ENCODE measurements around the gene ZSCAN31. TPM values are rescaled to one million over a fixed set of nuclear protein-coding genes. Genes with fewer than 3 reads are reported as not detected.

Gene ZSCAN31
- total RNA-seq, 1 donor from 2014 or later, result 11.3 TPM

DNA sequence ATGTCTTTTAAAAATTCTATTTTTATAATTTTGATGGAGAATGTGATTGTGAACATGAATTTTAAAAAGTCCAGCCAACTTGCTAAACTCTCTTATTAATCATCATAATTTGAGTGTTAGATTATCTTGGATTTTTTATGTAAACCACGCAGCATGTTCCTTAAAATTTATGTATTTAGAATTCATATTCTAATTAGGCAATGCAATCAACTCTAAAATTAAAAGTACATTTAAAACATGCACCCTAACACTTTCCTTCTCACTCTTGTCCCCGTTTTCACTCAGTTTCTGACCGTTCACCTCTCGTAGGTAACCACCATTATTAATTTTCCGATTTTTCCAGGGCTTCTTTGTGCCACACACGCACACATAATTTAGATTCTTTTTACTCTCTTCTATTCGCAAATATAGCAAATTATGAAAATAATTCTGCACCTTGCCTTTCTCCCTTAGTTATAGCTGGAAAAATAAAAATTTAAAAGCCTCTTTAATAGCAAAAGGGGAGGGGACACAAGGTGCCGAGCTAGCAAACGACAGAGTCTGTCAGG, 13.5 kb upstream of the ZSCAN31 start:
- Histone ChIP-seq H3K27ac (peak overlapping the region; percentile 71), H3K9me3 (no peaks in the 10 kb centered on the region), H3K4me3 (peak overlapping the region; percentile 70 to 83), H3K4me1 (peaks cover 27% of the 10 kb centered on the region), H3K36me3 (no peaks in the 10 kb centered on the region), H3K27me3 (no peaks in the 10 kb centered on the region)
- TF ChIP-seq POLR2A (IDR thresholded peaks at IDR 0.05) (no peak), POLR2AphosphoS5 (IDR thresholded peaks at IDR 0.05; ENCODE audit: insufficient read depth in 1 of 2, low read depth in 1 of 2) (no peak)
- TF ChIP-seq, protein P1, sequence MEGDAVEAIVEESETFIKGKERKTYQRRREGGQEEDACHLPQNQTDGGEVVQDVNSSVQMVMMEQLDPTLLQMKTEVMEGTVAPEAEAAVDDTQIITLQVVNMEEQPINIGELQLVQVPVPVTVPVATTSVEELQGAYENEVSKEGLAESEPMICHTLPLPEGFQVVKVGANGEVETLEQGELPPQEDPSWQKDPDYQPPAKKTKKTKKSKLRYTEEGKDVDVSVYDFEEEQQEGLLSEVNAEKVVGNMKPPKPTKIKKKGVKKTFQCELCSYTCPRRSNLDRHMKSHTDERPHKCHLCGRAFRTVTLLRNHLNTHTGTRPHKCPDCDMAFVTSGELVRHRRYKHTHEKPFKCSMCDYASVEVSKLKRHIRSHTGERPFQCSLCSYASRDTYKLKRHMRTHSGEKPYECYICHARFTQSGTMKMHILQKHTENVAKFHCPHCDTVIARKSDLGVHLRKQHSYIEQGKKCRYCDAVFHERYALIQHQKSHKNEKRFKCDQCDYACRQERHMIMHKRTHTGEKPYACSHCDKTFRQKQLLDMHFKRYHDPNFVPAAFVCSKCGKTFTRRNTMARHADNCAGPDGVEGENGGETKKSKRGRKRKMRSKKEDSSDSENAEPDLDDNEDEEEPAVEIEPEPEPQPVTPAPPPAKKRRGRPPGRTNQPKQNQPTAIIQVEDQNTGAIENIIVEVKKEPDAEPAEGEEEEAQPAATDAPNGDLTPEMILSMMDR (IDR thresholded peaks at IDR 0.05), result no peak
- intact Hi-C loops (cut with DNase I), result no loop called here
- no peak for DNase-seq (ENCODE audit: extremely low spot score in 2 of 2)

DNA sequence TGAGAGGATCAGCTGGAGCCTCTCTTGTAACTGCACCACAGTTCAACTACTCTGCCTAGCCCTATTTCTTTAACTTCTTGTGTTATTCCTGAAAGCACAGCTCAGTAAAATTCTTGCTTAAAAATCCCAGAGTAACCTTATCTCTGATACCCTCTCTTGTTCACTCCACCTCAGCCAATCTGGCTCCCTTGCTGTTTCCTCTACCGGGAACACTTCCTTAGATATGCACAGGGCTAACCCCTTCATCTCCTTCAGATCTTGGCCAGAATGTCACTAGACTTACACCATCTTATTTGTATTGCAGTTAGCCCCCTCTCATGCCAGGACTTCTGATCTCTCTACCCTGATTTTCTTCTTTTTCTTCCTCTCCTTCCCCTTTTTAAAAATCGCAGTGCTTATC, 11.2 kb upstream of the ZSCAN31 start:
- intact Hi-C loops (cut with DNase I), result no loop called here
- Histone ChIP-seq H3K9me3 (no peaks in the 10 kb centered on the region), H3K36me3 (no peaks in the 10 kb centered on the region), H3K4me1 (peaks cover 18% of the 10 kb centered on the region), H3K27ac (no peak overlapping the region), H3K27me3 (no peaks in the 10 kb centered on the region), H3K4me3 (no peak overlapping the region)
- no peak for DNase-seq (ENCODE audit: extremely low spot score in 2 of 2)
- no peak for TF ChIP-seq POLR2A (IDR thresholded peaks at IDR 0.05)

DNA sequence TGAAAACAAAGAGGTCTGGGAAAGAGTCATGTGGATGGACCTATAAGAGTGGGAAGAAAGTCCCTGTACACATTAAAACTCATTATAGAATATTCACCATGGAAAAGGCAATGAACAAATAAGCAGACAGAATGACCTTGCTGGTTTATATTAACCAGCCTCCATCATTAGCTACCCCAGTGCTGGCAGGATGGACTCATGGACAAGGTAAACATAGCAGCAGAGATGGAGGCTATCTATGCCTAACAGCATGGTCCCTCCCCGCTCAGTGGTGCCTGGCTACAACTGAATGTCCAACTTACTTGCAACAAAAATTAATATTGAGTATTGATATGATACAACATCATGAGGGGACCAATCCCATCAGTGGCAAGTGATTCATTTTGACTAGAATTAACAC, 9.3 kb upstream of the ZSCAN31 start:
- intact Hi-C loops (cut with DNase I), result no loop called here
- TF ChIP-seq POLR2AphosphoS5 (IDR thresholded peaks at IDR 0.05; ENCODE audit: insufficient read depth in 1 of 2, low read depth in 1 of 2), result no peak

DNA sequence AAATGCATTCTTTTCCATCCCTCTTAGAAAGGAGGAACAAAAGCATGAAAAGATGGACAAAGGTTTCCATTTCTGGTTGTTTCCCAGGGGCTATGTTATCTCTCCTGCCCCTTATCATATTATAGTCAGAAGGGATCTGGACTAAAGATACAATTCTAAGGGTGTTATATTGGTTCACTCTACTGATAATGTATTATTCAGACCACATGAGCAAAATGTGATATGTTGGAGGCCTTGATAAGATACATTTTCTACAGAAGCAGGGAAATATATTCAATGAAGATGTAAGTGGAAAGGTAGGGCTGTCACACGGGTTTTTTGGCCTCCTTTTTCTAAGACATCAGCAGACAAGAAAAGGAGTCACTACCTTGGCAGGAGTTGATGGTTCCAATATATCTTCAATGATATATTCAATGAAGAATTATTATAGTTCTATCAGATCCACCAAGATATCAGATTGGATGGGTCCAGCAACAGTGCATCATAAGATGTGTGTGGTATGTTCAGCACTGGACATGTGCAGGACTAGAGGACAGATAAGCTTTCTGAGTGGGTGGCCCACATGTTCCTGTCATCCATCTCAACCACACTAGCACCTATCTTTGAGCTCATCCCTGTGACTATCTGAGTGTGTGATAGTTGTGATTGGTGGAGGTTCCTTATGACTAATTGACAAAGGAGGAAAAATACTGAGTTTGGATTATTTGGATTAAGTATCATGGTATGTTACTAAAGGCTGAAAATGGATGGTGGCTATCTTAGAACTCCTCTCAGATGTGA, 8.1 kb upstream of the ZSCAN31 start:
- intact Hi-C loops (cut with DNase I), result loop anchor here (5.0 kb wide), 1 partner anchor 1298 kb away; no protein-coding TSS in a partner anchor
- DNase-seq (ENCODE audit: extremely low spot score in 2 of 2), result no peak
- no peaks in the 10 kb centered on the region for H3K36me3 ChIP-seq
- H3K4me3 ChIP-seq, result no peak overlapping the region
- TF ChIP-seq, protein P1 (IDR thresholded peaks at IDR 0.05), result no peak
- TF ChIP-seq POLR2AphosphoS5 (IDR thresholded peaks at IDR 0.05; ENCODE audit: insufficient read depth in 1 of 2, low read depth in 1 of 2) (no peak), POLR2A (IDR thresholded peaks at IDR 0.05) (no peak)
- H3K4me1 ChIP-seq, result no peaks in the 10 kb centered on the region
- H3K9me3 ChIP-seq, result no peaks in the 10 kb centered on the region
- H3K27ac ChIP-seq, result no peak overlapping the region
- H3K27me3 ChIP-seq, result no peaks in the 10 kb centered on the region

More for the DNA sequence above, 9.3 kb upstream of the ZSCAN31 start:
- DNase-seq (ENCODE audit: extremely low spot score in 2 of 2), result no peak
- no peaks in the 10 kb centered on the region for H3K9me3 ChIP-seq
- no peaks in the 10 kb centered on the region for H3K36me3 ChIP-seq
- no peak overlapping the region for H3K4me3 ChIP-seq
- H3K4me1 ChIP-seq, result peaks cover 2% of the 10 kb centered on the region
- no peak overlapping the region for H3K27ac ChIP-seq
- no peaks in the 10 kb centered on the region for H3K27me3 ChIP-seq

DNA sequence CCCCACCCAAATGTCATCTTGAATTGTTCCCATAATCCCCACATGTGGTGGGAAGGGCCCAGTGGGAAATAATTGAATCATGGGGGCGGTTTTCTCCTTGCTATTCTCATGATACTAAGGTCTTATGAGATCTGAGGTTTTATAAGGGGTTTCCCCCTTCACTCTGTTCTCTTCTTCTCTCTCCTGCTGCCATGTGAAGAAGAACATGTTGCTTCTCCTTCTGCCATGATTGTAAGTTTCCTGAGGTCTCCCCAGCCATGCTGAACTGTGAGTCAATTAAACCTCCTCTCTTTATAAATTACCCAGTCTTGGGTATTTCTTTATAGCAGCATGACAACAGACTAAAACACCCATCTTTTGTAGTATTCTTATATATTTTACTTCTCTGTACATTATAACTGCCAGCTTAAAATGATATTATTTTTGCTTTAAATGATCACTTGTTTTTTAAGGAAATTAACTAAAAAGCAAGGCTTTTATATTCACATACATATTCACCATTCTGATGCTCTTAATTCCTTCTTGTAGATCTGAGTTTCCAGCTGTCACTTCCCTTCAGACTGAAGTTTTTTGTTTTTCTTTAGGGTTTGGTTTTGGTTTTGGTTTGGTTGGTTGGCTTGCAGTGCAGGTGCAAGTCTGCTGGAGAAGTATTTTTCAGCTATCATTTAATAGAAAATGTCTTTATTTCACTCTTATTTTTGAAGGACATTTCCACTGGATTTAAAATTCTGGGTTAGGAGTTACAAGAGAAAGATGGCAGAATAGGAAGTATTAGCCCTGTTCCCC, 4.6 kb upstream of the ZSCAN31 start:
- Histone ChIP-seq H3K27me3 (no peaks in the 10 kb centered on the region), H3K27ac (no peak overlapping the region), H3K9me3 (no peaks in the 10 kb centered on the region), H3K36me3 (no peaks in the 10 kb centered on the region), H3K4me1 (peaks cover 12% of the 10 kb centered on the region), H3K4me3 (no peak overlapping the region)
- intact Hi-C loops (cut with DNase I), result loop anchor here (5.0 kb wide), 1 partner anchor 1302 kb away; no protein-coding TSS in a partner anchor
- no peak for DNase-seq (ENCODE audit: extremely low spot score in 2 of 2)
- TF ChIP-seq POLR2A (IDR thresholded peaks at IDR 0.05) (no peak), POLR2AphosphoS5 (IDR thresholded peaks at IDR 0.05; ENCODE audit: insufficient read depth in 1 of 2, low read depth in 1 of 2) (no peak)
- TF ChIP-seq, protein P1 (IDR thresholded peaks at IDR 0.05), result no peak

Measured in vagina (tissue), 2 donors.